ENCODE results near the gene LAMA5. TPM values are rescaled to one million over a fixed set of nuclear protein-coding genes. Genes with fewer than 3 reads are reported as not detected.

LAMA5 gene
- polyA plus RNA-seq, 1 of the 3 experiments (the other 2 are of a cell fraction): 27.2 TPM

GRCh38 chr20:62293946-62294345 is 73.2 kb downstream of the LAMA5 start:
- H3F3A ChIP-seq (replicated peaks; ENCODE audit: insufficient read depth): no peaks in the 10 kb centered on the region
- H3K9me2 ChIP-seq: no peaks in the 10 kb centered on the region
- no peaks in the 10 kb centered on the region for H3K4me1 ChIP-seq (ENCODE audit: control insufficient read depth in 1 of 2, insufficient read depth in 2 of 2, low read depth in 1 of 2, low read length in 1 of 2)
- CTCF ChIA-PET: no interaction called here
- no peaks in the 10 kb centered on the region for H4K20me1 ChIP-seq (ENCODE audit: insufficient read depth)
- TF ChIP-seq TCF12 (IDR thresholded peaks at IDR 0.05) (no peak), JUND (IDR thresholded peaks at IDR 0.05) (no peak), POLR2AphosphoS5 (IDR thresholded peaks at IDR 0.05; ENCODE audit: low read depth, low read length) (no peak), CTCF (IDR thresholded peaks at IDR 0.05) (no peak), GABPA (IDR thresholded peaks at IDR 0.05; ENCODE audit: low read depth) (no peak), FOXM1 (IDR thresholded peaks at IDR 0.05; ENCODE audit: low read depth) (no peak), TAF1 (IDR thresholded peaks at IDR 0.05; ENCODE audit: borderline replicate concordance, low read depth, low read length) (no peak), REST (IDR thresholded peaks at IDR 0.05; ENCODE audit: low read depth, low read length) (no peak)
- TF ChIP-seq, protein P1, sequence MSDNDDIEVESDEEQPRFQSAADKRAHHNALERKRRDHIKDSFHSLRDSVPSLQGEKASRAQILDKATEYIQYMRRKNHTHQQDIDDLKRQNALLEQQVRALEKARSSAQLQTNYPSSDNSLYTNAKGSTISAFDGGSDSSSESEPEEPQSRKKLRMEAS (IDR thresholded peaks at IDR 0.05; ENCODE audit: low read depth): no peak
- no peak overlapping the region for H3K9ac ChIP-seq
- H2AFZ ChIP-seq (ENCODE audit: low read depth): no peak overlapping the region
- no peak for DNase-seq
- POLR2A ChIA-PET: no interaction called here
- WGBS (ENCODE audit: low lambda C conversion rate): 92% methylated on average over 9 of the region's 9 CpGs
- peaks cover 8 to 44% of the 10 kb centered on the region in 2 experiments for H3K36me3 ChIP-seq (replicated peaks in 1 of 2; ENCODE audit: control insufficient read depth in 1 of 2, insufficient read depth in 2 of 2, low read length in 1 of 2)
- H3K4me2 ChIP-seq: no peak overlapping the region
- H3K27ac ChIP-seq (ENCODE audit: low read depth in 2 of 2, low read length in 1 of 2): no peak overlapping the region
- H3K27me3 ChIP-seq (ENCODE audit: insufficient read depth): no peaks in the 10 kb centered on the region
- H3K4me3 ChIP-seq (ENCODE audit: low read depth in 2 of 2, low read length in 1 of 2): no peak overlapping the region
- H3K9me3 ChIP-seq: no peaks in the 10 kb centered on the region
- H3K79me2 ChIP-seq (ENCODE audit: insufficient read depth): no peaks in the 10 kb centered on the region

- Histone ChIP-seq H3K9ac (no peak overlapping the region), H3K4me2 (no peak overlapping the region), H3F3A (replicated peaks; ENCODE audit: insufficient read depth) (no peaks in the 10 kb centered on the region), H3K4me3 (ENCODE audit: low read depth in 2 of 2, low read length in 1 of 2) (no peak overlapping the region), H3K9me2 (no peaks in the 10 kb centered on the region), H2AFZ (ENCODE audit: low read depth) (no peak overlapping the region), H3K27ac (ENCODE audit: low read depth in 2 of 2, low read length in 1 of 2) (no peak overlapping the region), H3K27me3 (ENCODE audit: insufficient read depth) (no peaks in the 10 kb centered on the region), H3K9me3 (no peaks in the 10 kb centered on the region), H3K36me3 (replicated peaks in 1 of 2; ENCODE audit: control insufficient read depth in 1 of 2, insufficient read depth in 2 of 2, low read length in 1 of 2) (peaks cover 8 to 43% of the 10 kb centered on the region in 2 experiments), H4K20me1 (ENCODE audit: insufficient read depth) (no peaks in the 10 kb centered on the region), H3K79me2 (ENCODE audit: insufficient read depth) (no peaks in the 10 kb centered on the region), H3K4me1 (ENCODE audit: control insufficient read depth in 1 of 2, insufficient read depth in 2 of 2, low read depth in 1 of 2, low read length in 1 of 2) (no peaks in the 10 kb centered on the region)
- ChIA-PET CTCF (interaction anchor here (1.1 to 1.6 kb wide), 2 partner anchors 8 to 206 kb away, joined by 3 to 4 read pairs; no protein-coding TSS in a partner anchor), POLR2A (no interaction called here)
- WGBS (ENCODE audit: low lambda C conversion rate): 96% methylated on average over 19 of the region's 20 CpGs
- no peak for DNase-seq
- TF ChIP-seq USF2 (IDR thresholded peaks at IDR 0.05; ENCODE audit: borderline replicate concordance, low read depth, low read length): no peak
- no peak for TF ChIP-seq RCOR1 (IDR thresholded peaks at IDR 0.05; ENCODE audit: low read length)
- TF ChIP-seq TEAD4 (IDR thresholded peaks at IDR 0.05; ENCODE audit: borderline replicate concordance, insufficient read depth): no peak
- no peak for TF ChIP-seq NFIC (IDR thresholded peaks at IDR 0.05; ENCODE audit: borderline replicate concordance)
- no peak for TF ChIP-seq TCF12 (IDR thresholded peaks at IDR 0.05)
- no peak for TF ChIP-seq TAF1 (IDR thresholded peaks at IDR 0.05; ENCODE audit: borderline replicate concordance, low read depth, low read length)
- TF ChIP-seq RAD21 (IDR thresholded peaks at IDR 0.05; ENCODE audit: low read length): no peak
- TF ChIP-seq, protein P2, sequence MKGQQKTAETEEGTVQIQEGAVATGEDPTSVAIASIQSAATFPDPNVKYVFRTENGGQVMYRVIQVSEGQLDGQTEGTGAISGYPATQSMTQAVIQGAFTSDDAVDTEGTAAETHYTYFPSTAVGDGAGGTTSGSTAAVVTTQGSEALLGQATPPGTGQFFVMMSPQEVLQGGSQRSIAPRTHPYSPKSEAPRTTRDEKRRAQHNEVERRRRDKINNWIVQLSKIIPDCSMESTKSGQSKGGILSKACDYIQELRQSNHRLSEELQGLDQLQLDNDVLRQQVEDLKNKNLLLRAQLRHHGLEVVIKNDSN (IDR thresholded peaks at IDR 0.05; ENCODE audit: borderline replicate concordance, low read depth): no peak
- TF ChIP-seq EP300 (IDR thresholded peaks at IDR 0.05; ENCODE audit: borderline replicate concordance in 1 of 2, low read depth in 1 of 2, low read length in 1 of 2): no peak
- TF ChIP-seq, protein P3, sequence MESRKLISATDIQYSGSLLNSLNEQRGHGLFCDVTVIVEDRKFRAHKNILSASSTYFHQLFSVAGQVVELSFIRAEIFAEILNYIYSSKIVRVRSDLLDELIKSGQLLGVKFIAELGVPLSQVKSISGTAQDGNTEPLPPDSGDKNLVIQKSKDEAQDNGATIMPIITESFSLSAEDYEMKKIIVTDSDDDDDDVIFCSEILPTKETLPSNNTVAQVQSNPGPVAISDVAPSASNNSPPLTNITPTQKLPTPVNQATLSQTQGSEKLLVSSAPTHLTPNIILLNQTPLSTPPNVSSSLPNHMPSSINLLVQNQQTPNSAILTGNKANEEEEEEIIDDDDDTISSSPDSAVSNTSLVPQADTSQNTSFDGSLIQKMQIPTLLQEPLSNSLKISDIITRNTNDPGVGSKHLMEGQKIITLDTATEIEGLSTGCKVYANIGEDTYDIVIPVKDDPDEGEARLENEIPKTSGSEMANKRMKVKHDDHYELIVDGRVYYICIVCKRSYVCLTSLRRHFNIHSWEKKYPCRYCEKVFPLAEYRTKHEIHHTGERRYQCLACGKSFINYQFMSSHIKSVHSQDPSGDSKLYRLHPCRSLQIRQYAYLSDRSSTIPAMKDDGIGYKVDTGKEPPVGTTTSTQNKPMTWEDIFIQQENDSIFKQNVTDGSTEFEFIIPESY (IDR thresholded peaks at IDR 0.05; ENCODE audit: borderline replicate concordance, low read depth): no peak
- TF ChIP-seq SMC3 (IDR thresholded peaks at IDR 0.05; ENCODE audit: low read depth, low read length): no peak
Observed at GRCh38 chr20:62293111-62293784, 73.9 kb downstream of the LAMA5 start.
